AG08395 (cell line): ENCODE measurements around the gene STX19.
"Not testable (repeated sequence)": the region's sequence is repeated elsewhere in the genome, so short reads cannot be mapped to it uniquely, and the experiment has no call there.

Source experiments
- DNase-seq: peaks from one replicate; pipeline ENCODE4 v3.0.0; 2012; ENCODE audit warnings: mixed read lengths, low spot score

The STX19 gene

GRCh38 chr3:94028093-94028837, at the start of gene STX19:
Gene STX19 (minus strand): TSS chr3:94028597. CDS start chr3:94015269, 13,328 bp downstream.
- DNase-seq: no peak

- peak; percentile 19 for DNase-seq
Measured at GRCh38 chr3:94076055-94076454, 47.7 kb upstream of the STX19 start.

GRCh38 chr3:94071713-94072284, 43.4 kb upstream of the STX19 start:
- DNase-seq: no peak

- DNase-seq: no peak
Measured at GRCh38 chr3:94070341-94070911, 42.0 kb upstream of the STX19 start.

GRCh38 chr3:94069194-94069813, 40.9 kb upstream of the STX19 start:
- peak; percentile 36 for DNase-seq

- DNase-seq: no peak
Measured at GRCh38 chr3:94066506-94067500, 38.4 kb upstream of the STX19 start.

- no peak for DNase-seq
Measured at GRCh38 chr3:94065819-94066480, 37.6 kb upstream of the STX19 start.

GRCh38 chr3:94065122-94065521, 36.7 kb upstream of the STX19 start:
- DNase-seq: no peak

GRCh38 chr3:94064243-94064860, 36.0 kb upstream of the STX19 start:
- no peak for DNase-seq

- no peak for DNase-seq
Measured at GRCh38 chr3:94063496-94064119, 35.2 kb upstream of the STX19 start.

GRCh38 chr3:94062513-94063404, 34.4 kb upstream of the STX19 start, which contains the start of the genes DHFR2 and NSUN3:
Gene DHFR2 (minus strand): TSS chr3:94062916. CDS start chr3:94061511, 1,405 bp downstream.
Gene NSUN3 (plus strand): TSS chr3:94063061. CDS start chr3:94063127, 66 bp downstream.
- peak; percentile 90 for DNase-seq

GRCh38 chr3:94061297-94061696, 32.9 kb upstream of the STX19 start:
- no peak for DNase-seq

GRCh38 chr3:94050546-94050945, 22.1 kb upstream of the STX19 start:
- DNase-seq: no peak

- no peak for DNase-seq
Measured at GRCh38 chr3:94049267-94049666, 20.9 kb upstream of the STX19 start.

- no peak for DNase-seq
Measured at GRCh38 chr3:94046533-94046932, 18.1 kb upstream of the STX19 start.

- not testable (repeated sequence) for DNase-seq
Measured at GRCh38 chr3:94044100-94044936, 15.9 kb upstream of the STX19 start.

GRCh38 chr3:94043285-94043684, 14.9 kb upstream of the STX19 start:
- DNase-seq: no peak

- DNase-seq: peak; percentile 60
Measured at GRCh38 chr3:94036909-94037507, 8.6 kb upstream of the STX19 start.
